Stimulated activated naive CD8-positive, alpha-beta T cell treated with anti-CD3 and anti-CD28 coated beads, Interleukin-15, Interleukin-2, amounts not matched to agents 100 U/mL and 50 U/mL, for 24 hours (primary cell): ENCODE measurements around the gene PLEKHJ1.
A peak's percentile ranks its signal among the peaks of the same experiment; 100 is the strongest.
"Not testable (repeated sequence)": the region's sequence is repeated elsewhere in the genome, so short reads cannot be mapped to it uniquely, and the experiment has no call there.

ENCODE experiments used
- ATAC-seq: fragments of 150-1000 bp; cut with Tn5 transposase; one replicate; pipeline ENCODE4 v1.10.0; 2021
- DNase-seq: peaks from one replicate; pipeline ENCODE4 v3.0.0; 2021

Gene PLEKHJ1, protein sequence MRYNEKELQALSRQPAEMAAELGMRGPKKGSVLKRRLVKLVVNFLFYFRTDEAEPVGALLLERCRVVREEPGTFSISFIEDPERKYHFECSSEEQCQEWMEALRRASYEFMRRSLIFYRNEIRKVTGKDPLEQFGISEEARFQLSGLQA

GRCh38 chr19:2236314-2237050, at the start of gene PLEKHJ1, which contains the start of gene SF3A2:
Gene PLEKHJ1, minus strand, starts transcription at chr19:2236329. Its CDS starts 81 bp downstream, at chr19:2236248.
Gene SF3A2, plus strand, starts transcription at chr19:2236824. Its CDS starts 6,595 bp downstream, at chr19:2243419.
- peak; percentile 74 for ATAC-seq
- peak; percentile 98 for DNase-seq

- no peak for DNase-seq
- ATAC-seq, result no peak
Observed at GRCh38 chr19:2283835-2284507, 47.8 kb upstream of the PLEKHJ1 start.

GRCh38 chr19:2282862-2283237, 46.7 kb upstream of the PLEKHJ1 start:
- no peak for ATAC-seq
- no peak for DNase-seq

- peak; percentile 57 for DNase-seq
- peak; percentile 21 for ATAC-seq
Observed at GRCh38 chr19:2282062-2282861, 46.1 kb upstream of the PLEKHJ1 start, which contains the start of gene PEAK3. Gene PEAK3, minus strand, starts transcription at chr19:2282175. Its CDS starts 1,244 bp downstream, at chr19:2280931.

GRCh38 chr19:2281265-2282061, 45.3 kb upstream of the PLEKHJ1 start:
- ATAC-seq, DNase-seq: not testable (repeated sequence)

GRCh38 chr19:2280633-2281264, 44.6 kb upstream of the PLEKHJ1 start:
- ATAC-seq (no peak), DNase-seq (no peak)

- ATAC-seq (no peak), DNase-seq (no peak)
Observed at GRCh38 chr19:2278459-2279158, 42.5 kb upstream of the PLEKHJ1 start.

GRCh38 chr19:2277138-2277537, 41.0 kb upstream of the PLEKHJ1 start:
- no peak for DNase-seq
- no peak for ATAC-seq

DNA sequence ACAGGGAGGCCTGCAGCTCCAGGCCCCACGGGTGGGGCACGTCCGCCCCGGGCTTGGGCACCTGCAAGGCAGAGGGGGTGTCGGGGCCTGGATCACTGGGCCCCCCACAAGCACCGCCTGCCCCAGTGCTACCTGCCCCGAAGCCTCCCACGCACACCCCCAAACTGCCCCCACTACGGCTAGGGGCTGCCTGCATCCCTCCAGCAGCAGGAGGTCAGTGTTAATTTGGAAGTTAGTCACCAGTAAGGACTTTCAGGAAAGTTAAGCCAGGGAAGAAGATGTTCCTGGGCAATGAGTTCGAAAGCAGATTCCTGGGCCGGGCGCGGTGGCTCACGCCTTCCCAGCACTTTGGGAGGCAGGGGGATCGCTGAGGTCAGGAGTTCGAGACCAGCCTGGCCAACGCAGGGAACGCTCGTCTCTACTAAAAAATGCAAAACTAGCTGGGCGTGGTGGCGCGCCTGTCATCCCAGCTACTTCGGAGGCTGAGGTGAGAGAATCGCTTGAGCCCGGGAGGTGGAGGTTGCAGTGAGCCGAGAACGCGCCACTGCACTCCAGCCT, 40.4 kb upstream of the PLEKHJ1 start:
- ATAC-seq (no peak), DNase-seq (no peak)

GRCh38 chr19:2275588-2276428, 39.7 kb upstream of the PLEKHJ1 start:
- DNase-seq (no peak), ATAC-seq (no peak)

- peak; percentile 56 for DNase-seq
- ATAC-seq, result no peak
Observed at GRCh38 chr19:2274931-2275535, 38.9 kb upstream of the PLEKHJ1 start.

GRCh38 chr19:2274185-2274711, 38.1 kb upstream of the PLEKHJ1 start:
- DNase-seq, result no peak
- no peak for ATAC-seq

DNA sequence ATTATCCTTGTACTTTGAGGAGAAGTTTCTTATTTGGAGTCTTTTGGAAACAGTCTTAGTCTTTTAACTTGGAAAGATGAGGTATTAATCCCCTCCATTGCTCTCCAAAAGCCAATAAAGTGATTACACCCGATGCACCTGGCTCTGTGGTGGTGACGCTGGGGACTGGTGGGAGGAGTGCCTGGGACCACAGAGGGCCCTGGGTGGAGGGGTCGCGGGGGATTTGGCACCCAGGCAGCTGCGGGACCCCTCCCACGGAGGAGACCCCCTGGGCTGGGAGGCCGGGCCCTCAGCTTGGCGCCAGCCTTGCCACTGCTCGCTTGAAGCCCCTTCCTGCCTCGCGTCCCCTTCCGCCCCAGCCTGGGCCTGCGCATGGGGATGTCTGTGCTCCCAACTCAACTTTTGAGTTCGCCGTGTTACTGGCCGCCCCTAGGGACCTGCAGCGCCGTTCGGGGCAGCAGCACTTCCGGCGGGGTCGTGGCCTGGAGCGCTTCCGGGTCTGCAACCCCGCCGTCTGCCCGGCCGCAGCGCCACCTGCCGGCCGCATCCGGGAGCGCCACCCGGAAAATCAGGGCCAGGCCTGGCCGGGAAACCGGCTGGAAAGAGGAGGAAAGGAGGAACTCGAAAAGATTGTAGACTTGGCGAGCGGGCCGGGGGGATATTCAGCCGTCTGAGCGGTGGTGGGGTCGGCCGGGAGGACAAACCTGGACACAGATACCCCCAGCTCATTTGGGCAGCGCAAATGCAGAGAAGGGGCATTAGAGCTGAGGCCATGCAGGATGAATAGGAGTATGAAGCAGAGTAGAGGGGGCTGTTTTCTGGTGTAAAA, 37.4 kb upstream of the PLEKHJ1 start:
- ATAC-seq (peak; percentile 77), DNase-seq (peak; percentile 91)

GRCh38 chr19:2271234-2272103, 35.3 kb upstream of the PLEKHJ1 start:
- no peak for DNase-seq
- no peak for ATAC-seq

DNA sequence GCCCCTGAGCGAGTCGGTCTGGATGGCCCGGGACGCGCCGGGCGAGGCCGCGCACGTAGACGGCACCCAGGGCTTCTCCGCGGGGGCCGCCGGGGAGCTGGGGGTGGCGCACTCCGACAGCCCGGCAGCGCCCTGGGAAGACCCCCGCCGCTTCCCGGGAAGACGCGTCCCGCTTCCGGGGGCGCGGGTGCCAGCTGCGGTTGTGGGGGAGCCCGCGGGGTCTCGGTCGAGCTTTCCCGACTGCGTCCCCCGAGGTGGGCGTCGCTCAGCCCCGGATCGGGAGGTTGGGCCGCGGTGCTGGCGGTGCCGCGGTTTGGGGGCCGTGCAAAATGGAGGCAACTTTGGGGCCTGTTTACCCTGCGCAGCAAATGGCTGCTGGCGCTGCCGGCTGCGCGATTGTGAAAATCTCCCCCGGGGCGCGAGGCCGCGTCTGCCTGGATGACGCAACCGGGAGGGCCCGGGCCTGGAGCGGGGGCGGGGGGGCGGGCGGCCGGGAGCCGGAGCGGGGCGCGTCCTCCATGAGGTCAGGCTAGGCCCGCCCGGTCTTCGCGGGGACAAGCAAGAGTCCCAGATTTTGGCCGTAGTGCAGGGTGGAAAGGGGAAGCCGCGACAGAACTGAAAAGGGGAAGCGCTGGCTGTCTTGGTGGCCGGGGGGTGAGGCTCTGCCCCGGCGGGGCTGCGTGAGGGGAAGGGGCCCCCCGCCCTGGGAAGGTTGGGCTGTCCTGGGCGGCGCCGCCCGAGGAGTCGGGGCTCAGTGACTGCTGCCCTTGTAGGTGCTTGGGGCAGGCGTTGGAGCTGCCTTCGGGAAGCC, 34.5 kb upstream of the PLEKHJ1 start:
- peak; percentile 16 for ATAC-seq
- DNase-seq, result peak; percentile 82

DNA sequence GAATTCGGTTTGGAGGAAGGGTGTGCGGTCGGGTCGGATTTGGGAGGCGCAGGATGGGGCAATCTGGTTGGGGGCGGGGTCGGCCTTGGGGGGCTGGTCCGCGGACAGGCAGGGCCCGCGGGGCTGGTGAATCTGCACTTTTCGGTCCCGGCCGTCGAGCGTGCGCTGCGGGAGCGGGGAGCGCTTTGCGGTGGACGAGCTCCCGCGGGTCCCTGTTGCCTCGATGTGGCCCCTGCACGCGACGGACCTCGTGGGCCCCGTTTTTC, 34.0 kb upstream of the PLEKHJ1 start:
- no peak for ATAC-seq
- peak; percentile 55 for DNase-seq
